Liver (tissue), 9 donors: ENCODE results near the gene FARS2. TPM values are rescaled to one million over a fixed set of nuclear protein-coding genes. Genes with fewer than 3 reads are reported as not detected.
A peak's percentile ranks its signal among the peaks of the same experiment; 100 is the strongest.

Experiments used
- DNase-seq: peaks from one replicate; pipeline ENCODE4 v3.0.0-alpha.2; 2017; ENCODE audit warnings: low spot score
- H3K27ac ChIP-seq, 2 donors: one replicate each; pipeline ENCODE4 v1.7.0; 2013; ENCODE audit warnings: inconsistent platforms in 2 of 2, low read length in 2 of 2, control low read depth in 1 of 2, low read depth in 1 of 2, mild to moderate bottlenecking in 1 of 2
- H3K27me3 ChIP-seq, 4 donors: one replicate each; pipeline versions ENCODE4 v1.6.1 to v1.7.0; 2013; ENCODE audit warnings: low read length in 3 of 4, inconsistent platforms in 1 of 4, mild to moderate bottlenecking in 1 of 4, moderate library complexity in 1 of 4; ENCODE audit not compliant: control insufficient read depth in 4 of 4, insufficient read depth in 4 of 4
- H3K36me3 ChIP-seq, 4 donors: one replicate each; pipeline versions ENCODE4 v1.6.1 to v1.7.0; 2013; ENCODE audit warnings: low read length in 3 of 4, mild to moderate bottlenecking in 3 of 4, low read depth in 1 of 4, moderate library complexity in 1 of 4; ENCODE audit not compliant: control insufficient read depth in 4 of 4, insufficient read depth in 3 of 4
- H3K4me1 ChIP-seq, 4 donors: one replicate each; pipeline versions ENCODE4 v1.6.1 to v1.7.0; 2013; ENCODE audit warnings: low read length in 3 of 4, mild to moderate bottlenecking in 3 of 4, moderate library complexity in 1 of 4; ENCODE audit not compliant: control insufficient read depth in 4 of 4, insufficient read depth in 4 of 4
- H3K4me3 ChIP-seq, 3 donors: one replicate each; pipeline versions ENCODE4 v1.6.1 to v1.7.0; 2013; ENCODE audit warnings: low read length in 3 of 3, control low read depth in 1 of 3, low read depth in 1 of 3, mild to moderate bottlenecking in 1 of 3
- H3K9ac ChIP-seq, 2 donors: one replicate each; pipeline ENCODE4 v1.7.0; 2013; ENCODE audit warnings: low read length in 2 of 2, mild to moderate bottlenecking in 2 of 2, moderate library complexity in 2 of 2, control low read depth in 1 of 2, low read depth in 1 of 2
- H3K9me3 ChIP-seq, 4 donors: one replicate each; pipeline versions ENCODE4 v1.6.1 to v1.7.0; 2013; ENCODE audit warnings: low read length in 3 of 4; ENCODE audit not compliant: control insufficient read depth in 4 of 4
- ATF3 ChIP-seq: IDR thresholded peaks from 2 replicates; pipeline ENCODE4 v1.6.1; 2016; ENCODE audit warnings: antibody characterized with exemption
- EGR1 ChIP-seq, 2 donors: IDR thresholded peaks; 2 replicates each; pipeline ENCODE4 v1.6.1; 2016 to 2018; ENCODE audit warnings: antibody characterized with exemption in 2 of 2, low read depth in 2 of 2
- FOXA1 ChIP-seq: IDR thresholded peaks from 2 replicates; pipeline ENCODE4 v1.6.1; 2016; ENCODE audit warnings: antibody characterized with exemption
- FOXA2 ChIP-seq: IDR thresholded peaks from 2 replicates; pipeline ENCODE4 v1.6.1; 2016; ENCODE audit warnings: antibody characterized with exemption
- GABPA ChIP-seq, 2 donors: IDR thresholded peaks in 1 of 2; conservative IDR thresholded peaks in 1 of 2; 2 replicates each; pipeline ENCODE4 v1.6.1; 2016; ENCODE audit warnings: antibody characterized with exemption in 2 of 2, mild to moderate bottlenecking in 1 of 2, moderate library complexity in 1 of 2
- HNF4A ChIP-seq, 2 donors: conservative IDR thresholded peaks; 2 replicates each; pipeline ENCODE4 v1.6.1; 2016; ENCODE audit warnings: antibody characterized with exemption in 2 of 2, mild to moderate bottlenecking in 2 of 2
- HNF4G ChIP-seq: IDR thresholded peaks from 2 replicates; pipeline ENCODE4 v1.6.1; 2016; ENCODE audit warnings: antibody characterized with exemption
- JUND ChIP-seq, 2 donors: IDR thresholded peaks; 2 replicates each; pipeline ENCODE4 v1.6.1; 2016; ENCODE audit warnings: antibody characterized with exemption in 2 of 2
- MAX ChIP-seq: IDR thresholded peaks from 2 replicates; pipeline ENCODE4 v1.6.1; 2016; ENCODE audit warnings: antibody characterized with exemption
- NR2F2 ChIP-seq: IDR thresholded peaks from 2 replicates; pipeline ENCODE4 v1.6.1; 2016; ENCODE audit warnings: antibody characterized with exemption
- RAD21 ChIP-seq, 2 donors: IDR thresholded peaks; 2 replicates each; pipeline ENCODE4 v1.6.1; 2016; ENCODE audit warnings: antibody characterized with exemption in 2 of 2, mild to moderate bottlenecking in 2 of 2
- REST ChIP-seq: IDR thresholded peaks from 2 replicates; pipeline ENCODE4 v1.6.1; 2016; ENCODE audit warnings: antibody characterized with exemption, mild to moderate bottlenecking
- RXRA ChIP-seq, 2 donors: IDR thresholded peaks; 2 replicates each; pipeline ENCODE4 v1.6.1; 2017 to 2018; ENCODE audit warnings: antibody characterized with exemption in 2 of 2, mild to moderate bottlenecking in 1 of 2
- SP1 ChIP-seq: IDR thresholded peaks from 2 replicates; pipeline ENCODE4 v1.6.1; 2018; ENCODE audit warnings: antibody characterized with exemption, mild to moderate bottlenecking
- TAF1 ChIP-seq: conservative IDR thresholded peaks from 2 replicates; pipeline ENCODE4 v1.6.1; 2016; ENCODE audit warnings: antibody characterized with exemption, mild to moderate bottlenecking
- YY1 ChIP-seq: IDR thresholded peaks from 2 replicates; pipeline ENCODE4 v1.6.1; 2016; ENCODE audit warnings: antibody characterized with exemption, mild to moderate bottlenecking
- WGBS: extraction: QIAGEN DNeasy Blood & Tissue Kit; methylation state at CpG from one replicate; pipeline ENCODE4 v1.1.7; 2013; 5-methylcytosine and 5-hydroxymethylcytosine counted together
- polyA plus RNA-seq, 2 donors: library from polyadenylated mRNA; stranded (reverse) in 1 of 2; unstranded in 1 of 2; fragments of 200-250 nt in 1 of 2; fragments of >200 nt in 1 of 2; fragmentation: Nextera tagmentation in 1 of 2; extraction: Ambion mirVana in 1 of 2; gene quantifications; one replicate each; pipeline versions ENCODE4 v1.2.1 to v1.2.3, GENCODE V29; 2013 to 2015
- total RNA-seq, 2 donors: library from RNA; depleted of rRNA; stranded (reverse); fragments of >200 nt; gene quantifications; one replicate each; pipeline ENCODE4 v1.2.3, GENCODE V29; 2014
- TF ChIP-seq, protein P1 (sequence below): fragments of 150-350 bp; IDR thresholded peaks from 2 replicates; pipeline ENCODE4 v1.5.1; 2017; ENCODE audit warnings: improper control_type of control experiment, low read depth, low read length; ENCODE audit not compliant: missing input control
- TF ChIP-seq, protein P2 (sequence below): IDR thresholded peaks from 2 replicates; pipeline ENCODE4 v1.6.1; 2016; ENCODE audit warnings: antibody characterized with exemption
- donor health status: healthy.
- donor health status: healthy.
- donor health status: healthy.
- donor health status: healthy.
- donor health status: healthy.

FARS2 gene
- total and polyA plus RNA-seq, 4 donors = 7.8 to 25.9 (median 11.2) TPM

GRCh38 chr6:5302995-5303622 lies 41.8 kb downstream of the FARS2 start:
- H3K27ac ChIP-seq = no peak overlapping the region
- no peak overlapping the region for H3K4me3 ChIP-seq
- H3K9me3 ChIP-seq = no peaks in the 10 kb centered on the region
- no peaks in the 10 kb centered on the region for H3K27me3 ChIP-seq
- H3K4me1 ChIP-seq = peaks cover 0 to 16% (median 5%) of the 10 kb centered on the region in 4 donors
- no peak overlapping the region for H3K9ac ChIP-seq
- WGBS = 30% methylated on average over 10 of the region's 10 CpGs
- DNase-seq = peak; percentile 40
- peak; percentile 84 to 89 for TF ChIP-seq RAD21 (IDR thresholded peaks at IDR 0.05)
- TF ChIP-seq YY1 = no peak
- TF ChIP-seq, protein P1, sequence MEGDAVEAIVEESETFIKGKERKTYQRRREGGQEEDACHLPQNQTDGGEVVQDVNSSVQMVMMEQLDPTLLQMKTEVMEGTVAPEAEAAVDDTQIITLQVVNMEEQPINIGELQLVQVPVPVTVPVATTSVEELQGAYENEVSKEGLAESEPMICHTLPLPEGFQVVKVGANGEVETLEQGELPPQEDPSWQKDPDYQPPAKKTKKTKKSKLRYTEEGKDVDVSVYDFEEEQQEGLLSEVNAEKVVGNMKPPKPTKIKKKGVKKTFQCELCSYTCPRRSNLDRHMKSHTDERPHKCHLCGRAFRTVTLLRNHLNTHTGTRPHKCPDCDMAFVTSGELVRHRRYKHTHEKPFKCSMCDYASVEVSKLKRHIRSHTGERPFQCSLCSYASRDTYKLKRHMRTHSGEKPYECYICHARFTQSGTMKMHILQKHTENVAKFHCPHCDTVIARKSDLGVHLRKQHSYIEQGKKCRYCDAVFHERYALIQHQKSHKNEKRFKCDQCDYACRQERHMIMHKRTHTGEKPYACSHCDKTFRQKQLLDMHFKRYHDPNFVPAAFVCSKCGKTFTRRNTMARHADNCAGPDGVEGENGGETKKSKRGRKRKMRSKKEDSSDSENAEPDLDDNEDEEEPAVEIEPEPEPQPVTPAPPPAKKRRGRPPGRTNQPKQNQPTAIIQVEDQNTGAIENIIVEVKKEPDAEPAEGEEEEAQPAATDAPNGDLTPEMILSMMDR = peak; percentile 78
- no peak for TF ChIP-seq ATF3
- TF ChIP-seq RXRA (IDR thresholded peaks at IDR 0.05) = no peak
- TF ChIP-seq NR2F2 = no peak
- no peak for TF ChIP-seq TAF1
- no peak for TF ChIP-seq FOXA1
- TF ChIP-seq MAX = no peak
- TF ChIP-seq HNF4A (conservative IDR thresholded peaks at IDR 0.05) = peak in 1 of 2 donors; percentile 32
- TF ChIP-seq, protein P2, sequence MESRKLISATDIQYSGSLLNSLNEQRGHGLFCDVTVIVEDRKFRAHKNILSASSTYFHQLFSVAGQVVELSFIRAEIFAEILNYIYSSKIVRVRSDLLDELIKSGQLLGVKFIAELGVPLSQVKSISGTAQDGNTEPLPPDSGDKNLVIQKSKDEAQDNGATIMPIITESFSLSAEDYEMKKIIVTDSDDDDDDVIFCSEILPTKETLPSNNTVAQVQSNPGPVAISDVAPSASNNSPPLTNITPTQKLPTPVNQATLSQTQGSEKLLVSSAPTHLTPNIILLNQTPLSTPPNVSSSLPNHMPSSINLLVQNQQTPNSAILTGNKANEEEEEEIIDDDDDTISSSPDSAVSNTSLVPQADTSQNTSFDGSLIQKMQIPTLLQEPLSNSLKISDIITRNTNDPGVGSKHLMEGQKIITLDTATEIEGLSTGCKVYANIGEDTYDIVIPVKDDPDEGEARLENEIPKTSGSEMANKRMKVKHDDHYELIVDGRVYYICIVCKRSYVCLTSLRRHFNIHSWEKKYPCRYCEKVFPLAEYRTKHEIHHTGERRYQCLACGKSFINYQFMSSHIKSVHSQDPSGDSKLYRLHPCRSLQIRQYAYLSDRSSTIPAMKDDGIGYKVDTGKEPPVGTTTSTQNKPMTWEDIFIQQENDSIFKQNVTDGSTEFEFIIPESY = no peak
- no peak for TF ChIP-seq JUND (IDR thresholded peaks at IDR 0.05)
- TF ChIP-seq FOXA2 = no peak
- TF ChIP-seq EGR1 (IDR thresholded peaks at IDR 0.05; ENCODE audit: low read depth in 2 of 2) = no peak
- no peak for TF ChIP-seq HNF4G
- no peak for TF ChIP-seq SP1
- TF ChIP-seq GABPA (IDR thresholded peaks at IDR 0.05 in 1 of 2, conservative IDR thresholded peaks at IDR 0.05 in 1 of 2) = no peak
- TF ChIP-seq REST = no peak
- H3K36me3 ChIP-seq = no peaks in the 10 kb centered on the region
